ENCODE results near the gene PPP1R2. TPM values are rescaled to one million over a fixed set of nuclear protein-coding genes. Genes with fewer than 3 reads are reported as not detected.

The PPP1R2 gene
- total RNA-seq, 1 experiment from 2014 or later = 38.3 TPM

DNA sequence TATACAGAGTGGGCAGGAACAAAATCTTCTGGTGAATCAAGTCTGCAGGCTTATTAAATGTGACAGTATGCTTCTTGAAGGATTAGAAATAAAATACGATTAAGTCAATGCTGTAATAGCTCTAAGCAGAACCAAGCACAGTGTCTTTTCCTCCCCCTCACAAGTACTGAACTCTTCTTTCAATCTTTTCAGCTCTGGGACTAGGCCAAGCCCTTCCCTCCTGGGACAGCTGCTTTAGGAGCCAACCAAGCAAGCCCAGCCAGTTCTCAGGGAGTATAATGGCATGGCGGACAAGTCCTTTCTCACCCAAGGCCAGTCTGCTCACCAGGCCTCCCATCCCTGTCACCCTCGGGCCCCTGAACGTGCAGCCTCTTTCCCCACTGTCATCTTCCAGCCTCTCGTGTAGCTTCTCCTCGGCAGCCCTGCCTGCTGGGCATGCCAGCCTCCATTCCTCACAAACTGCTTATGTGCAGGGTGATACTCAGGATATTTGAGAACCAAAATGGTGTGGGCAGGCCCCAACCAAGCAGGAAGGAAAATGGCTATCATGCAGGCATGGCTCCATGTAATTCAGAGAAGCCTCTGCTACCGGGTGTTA is 8.4 kb upstream of the PPP1R2 start:
- no peak for DNase-seq
- Histone ChIP-seq H3K27me3 (ENCODE audit: insufficient read depth, low read length) (no peaks in the 10 kb centered on the region), H3K9me3 (ENCODE audit: control insufficient read depth, low read depth, low read length) (no peaks in the 10 kb centered on the region), H2AFZ (ENCODE audit: low read length) (no peak overlapping the region), H2BK12ac (ENCODE audit: insufficient read length, low read depth, low read length) (no peak overlapping the region), H2BK5ac (ENCODE audit: insufficient read length, low read length) (no peak overlapping the region), H3T11ph (ENCODE audit: low read length) (no peak overlapping the region), H2BK20ac (ENCODE audit: low read depth, low read length, poor library complexity, severe bottlenecking) (no peak overlapping the region), H3K23me2 (ENCODE audit: insufficient read length, low read depth, low read length, poor library complexity, severe bottlenecking) (no peaks in the 10 kb centered on the region), H3K4ac (ENCODE audit: low read depth, low read length) (no peak overlapping the region), H4K20me1 (ENCODE audit: control insufficient read depth, insufficient read depth, insufficient read length) (no peaks in the 10 kb centered on the region), H3K4me1 (ENCODE audit: insufficient read depth, low read length) (peaks cover 6% of the 10 kb centered on the region; the same call in 1 of the 2 replicates), H3K4me2 (ENCODE audit: insufficient read depth, insufficient read length, low read length) (no peak overlapping the region), H3K79me2 (ENCODE audit: insufficient read depth, low read length) (no peaks in the 10 kb centered on the region), H3K79me1 (ENCODE audit: insufficient read depth, low read depth, low read length, poor library complexity, severe bottlenecking) (no peaks in the 10 kb centered on the region), H2AK5ac (ENCODE audit: insufficient read length, low read length) (no peak overlapping the region), H3K23ac (ENCODE audit: insufficient read length, low read depth, low read length) (no peak overlapping the region), H3K18ac (ENCODE audit: insufficient read length, low read depth, low read length) (no peak overlapping the region), H4K8ac (replicated peaks; ENCODE audit: insufficient read length, low read depth, low read length) (no peak overlapping the region), H3K14ac (ENCODE audit: insufficient read depth, low read length) (no peak overlapping the region), H3K27ac (ENCODE audit: insufficient read length, low read depth, low read length) (no peak overlapping the region), H2BK120ac (ENCODE audit: low read depth, low read length, poor library complexity, severe bottlenecking) (no peak overlapping the region), H3K56ac (ENCODE audit: insufficient read length, low read depth, low read length) (no peak overlapping the region), H4K91ac (ENCODE audit: insufficient read length, low read depth, low read length) (no peak overlapping the region), H2BK15ac (ENCODE audit: low read depth, low read length) (no peak overlapping the region), H3K9ac (ENCODE audit: extremely low read depth, insufficient read length, low read length) (no peak overlapping the region), H4K5ac (ENCODE audit: insufficient read length, low read depth, low read length) (no peak overlapping the region)
- Mint-ChIP-seq H3K27ac (no peak overlapping the region; a peak in 1 of 7 replicates), H3K4me1 (peaks cover 30 to 43% of the 10 kb centered on the region in 2 experiments), H3K36me3 (ENCODE audit: insufficient read depth in 1 of 3, low read depth in 3 of 3) (peaks cover 0 to 2% (median 0%) of the 10 kb centered on the region in 3 experiments; a peak in 1 of 7 replicates), H3K9me3 (no peaks in the 10 kb centered on the region; a peak in 1 of 5 replicates), H3K27me3 (ENCODE audit: low read depth) (peaks cover 21% of the 10 kb centered on the region), H3K4me3 (no peak overlapping the region)
- no CpG with 5 or more reads among the region's 7 CpGs for WGBS (ENCODE audit: extremely low coverage, insufficient read length, low lambda C conversion rate)
- TF ChIP-seq, protein P1, sequence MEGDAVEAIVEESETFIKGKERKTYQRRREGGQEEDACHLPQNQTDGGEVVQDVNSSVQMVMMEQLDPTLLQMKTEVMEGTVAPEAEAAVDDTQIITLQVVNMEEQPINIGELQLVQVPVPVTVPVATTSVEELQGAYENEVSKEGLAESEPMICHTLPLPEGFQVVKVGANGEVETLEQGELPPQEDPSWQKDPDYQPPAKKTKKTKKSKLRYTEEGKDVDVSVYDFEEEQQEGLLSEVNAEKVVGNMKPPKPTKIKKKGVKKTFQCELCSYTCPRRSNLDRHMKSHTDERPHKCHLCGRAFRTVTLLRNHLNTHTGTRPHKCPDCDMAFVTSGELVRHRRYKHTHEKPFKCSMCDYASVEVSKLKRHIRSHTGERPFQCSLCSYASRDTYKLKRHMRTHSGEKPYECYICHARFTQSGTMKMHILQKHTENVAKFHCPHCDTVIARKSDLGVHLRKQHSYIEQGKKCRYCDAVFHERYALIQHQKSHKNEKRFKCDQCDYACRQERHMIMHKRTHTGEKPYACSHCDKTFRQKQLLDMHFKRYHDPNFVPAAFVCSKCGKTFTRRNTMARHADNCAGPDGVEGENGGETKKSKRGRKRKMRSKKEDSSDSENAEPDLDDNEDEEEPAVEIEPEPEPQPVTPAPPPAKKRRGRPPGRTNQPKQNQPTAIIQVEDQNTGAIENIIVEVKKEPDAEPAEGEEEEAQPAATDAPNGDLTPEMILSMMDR (conservative IDR thresholded peaks at IDR 0.05) = no peak
